HG03342 (cell line): ENCODE measurements around the gene ADAMTS12.

Experiments
- ATAC-seq: cut with Tn5 transposase; IDR thresholded peaks from one replicate; pipeline ENCODE4 v1.9.1; 2021; ENCODE audit warnings: mild to moderate bottlenecking, moderate library complexity; ENCODE audit not compliant: unreplicated experiment

Gene ADAMTS12

DNA sequence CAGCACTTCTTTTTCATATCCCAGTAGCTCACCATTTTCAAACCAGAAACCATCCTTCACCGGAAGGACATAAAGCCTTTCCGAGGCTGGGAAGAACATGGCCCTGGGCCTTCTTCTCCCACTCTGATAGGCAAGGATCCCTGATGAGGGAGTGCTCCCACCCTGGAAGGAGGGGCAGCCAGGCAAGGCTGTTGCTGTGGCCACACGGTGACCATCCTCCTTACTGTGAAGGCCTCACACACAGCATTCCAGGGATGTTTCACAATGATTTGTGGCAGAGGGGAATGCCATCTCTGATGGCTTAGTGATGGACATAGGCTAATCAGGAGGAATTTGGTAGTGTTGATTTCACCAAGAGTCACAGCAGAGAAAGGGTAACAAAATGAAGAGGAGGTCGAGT lies 130.7 kb downstream of the ADAMTS12 start:
- ATAC-seq, result no peak

DNA sequence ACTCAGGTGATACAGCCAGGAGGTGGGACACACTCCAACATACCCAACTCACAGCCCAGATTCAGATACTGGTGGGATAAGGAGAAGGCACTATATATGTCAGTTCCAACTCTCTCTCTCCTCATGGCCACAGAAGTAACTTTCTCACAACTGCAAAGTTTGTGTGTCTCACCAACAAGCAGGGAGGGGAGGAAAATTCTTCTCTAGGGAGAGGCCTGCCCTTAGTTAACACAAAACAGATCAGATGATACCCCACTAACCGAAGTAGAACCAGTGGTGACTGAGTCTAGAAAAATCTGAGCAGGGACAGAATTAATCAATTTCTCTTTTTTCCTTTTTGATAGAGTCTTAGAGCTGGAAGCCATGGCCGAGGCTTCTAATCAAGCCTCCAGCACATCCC lies 133.1 kb downstream of the ADAMTS12 start:
- ATAC-seq, result no peak

DNA sequence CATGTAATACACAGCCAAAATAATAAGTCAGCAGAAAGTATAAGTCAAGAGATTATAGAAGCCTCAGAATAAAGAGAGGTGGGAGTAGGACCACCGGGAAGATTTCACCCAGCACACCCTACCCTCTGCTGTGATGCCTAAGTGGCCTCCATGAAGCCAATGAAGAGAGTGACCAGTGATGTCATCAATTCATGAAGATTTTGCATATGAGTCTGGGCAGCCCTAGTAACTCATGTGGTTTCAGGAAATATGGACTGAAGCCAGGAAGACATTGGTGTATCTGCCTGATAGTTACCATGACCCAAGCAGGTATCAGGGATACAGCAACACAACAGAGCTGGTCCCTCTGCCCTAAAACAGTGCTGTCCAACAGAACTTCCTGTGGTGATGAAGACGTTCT lies 135.3 kb downstream of the ADAMTS12 start:
- ATAC-seq, result no peak

DNA sequence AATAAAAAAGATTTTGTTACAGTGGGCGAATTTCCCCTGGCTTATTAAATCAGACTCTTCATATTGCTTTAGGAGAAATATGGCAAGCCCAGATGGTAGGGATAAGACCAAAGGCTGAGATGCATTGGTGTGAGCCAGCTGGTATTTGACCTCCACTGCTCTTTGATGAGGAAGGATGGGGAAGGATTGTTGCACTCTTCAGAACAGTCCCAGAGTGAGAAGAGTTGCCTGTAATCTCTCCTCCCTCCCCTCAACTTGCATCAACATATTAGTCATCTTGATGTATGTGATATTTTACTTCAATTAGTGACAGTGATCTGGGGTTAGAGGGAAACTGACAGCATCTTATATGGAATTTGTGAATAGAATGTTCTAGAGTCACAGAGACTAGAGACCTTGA lies 136.6 kb downstream of the ADAMTS12 start:
- no peak for ATAC-seq

DNA sequence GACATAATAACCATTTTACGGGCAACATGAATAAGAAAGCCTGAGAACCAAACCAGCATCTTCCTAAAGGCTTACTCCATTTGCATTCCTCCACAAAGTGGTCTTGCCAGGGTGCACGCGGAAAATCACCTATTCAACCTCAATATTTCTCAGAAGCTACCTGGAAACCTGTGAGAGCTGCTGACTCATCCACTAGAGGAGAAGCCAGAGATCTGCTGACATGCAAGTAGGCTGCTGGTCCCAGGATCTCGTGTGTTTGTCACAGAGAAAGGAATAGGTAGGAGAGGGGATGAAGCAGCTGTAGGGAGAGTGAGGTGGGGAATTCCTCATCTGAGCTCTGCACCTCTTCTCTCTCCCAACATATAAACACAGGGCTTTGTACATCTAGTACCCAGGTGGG lies 138.1 kb downstream of the ADAMTS12 start:
- no peak for ATAC-seq

DNA sequence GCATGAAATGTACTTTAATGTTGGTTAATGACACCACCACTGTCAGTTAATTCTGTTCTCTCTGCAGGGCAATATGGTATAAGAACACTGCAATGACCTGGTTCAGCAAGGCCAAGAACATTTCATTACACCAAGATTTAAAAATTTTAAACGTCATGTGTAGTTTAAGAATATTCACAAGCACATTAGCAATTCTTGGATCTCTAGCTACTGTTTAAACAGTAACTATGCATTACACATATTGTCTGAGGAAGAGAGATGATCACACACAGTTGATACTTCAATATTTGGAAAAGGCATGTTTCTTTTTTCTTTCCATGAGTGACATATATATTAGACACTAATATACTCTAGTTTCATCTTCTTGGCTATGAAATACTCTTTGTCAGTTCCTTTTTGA lies 143.0 kb downstream of the ADAMTS12 start:
- no peak for ATAC-seq

DNA sequence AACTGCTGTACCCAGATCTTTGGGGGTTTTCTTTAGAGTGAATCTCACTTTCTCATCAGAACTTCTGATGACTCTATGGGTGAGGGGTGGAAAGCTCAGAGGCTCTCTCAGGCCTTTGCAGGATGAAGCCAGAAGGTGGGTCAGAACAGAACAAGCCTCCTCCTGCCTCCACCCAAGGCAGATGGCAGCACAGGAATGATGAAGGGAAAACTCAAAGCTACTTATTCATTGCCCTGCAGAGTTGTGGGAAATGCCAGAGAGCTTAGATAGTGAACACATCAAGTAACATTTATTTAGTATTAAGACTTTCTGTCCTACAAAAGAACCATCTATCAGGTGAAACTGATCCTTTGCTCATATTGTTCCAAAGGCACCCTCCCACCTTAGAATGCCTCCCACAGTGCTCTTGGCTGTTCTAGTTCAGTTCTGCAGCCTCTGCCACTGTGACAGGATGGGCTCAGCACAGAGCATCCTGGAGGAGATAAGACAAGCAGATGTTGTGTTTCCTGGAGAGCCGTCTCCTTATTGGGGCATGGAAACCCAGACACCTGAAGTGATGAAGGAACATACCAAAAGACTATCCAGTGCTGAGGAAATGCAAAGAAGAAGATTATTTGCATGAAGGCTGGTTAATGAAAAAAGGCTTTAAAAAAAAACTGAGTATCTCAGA lies 146.6 kb downstream of the ADAMTS12 start:
- no peak for ATAC-seq

DNA sequence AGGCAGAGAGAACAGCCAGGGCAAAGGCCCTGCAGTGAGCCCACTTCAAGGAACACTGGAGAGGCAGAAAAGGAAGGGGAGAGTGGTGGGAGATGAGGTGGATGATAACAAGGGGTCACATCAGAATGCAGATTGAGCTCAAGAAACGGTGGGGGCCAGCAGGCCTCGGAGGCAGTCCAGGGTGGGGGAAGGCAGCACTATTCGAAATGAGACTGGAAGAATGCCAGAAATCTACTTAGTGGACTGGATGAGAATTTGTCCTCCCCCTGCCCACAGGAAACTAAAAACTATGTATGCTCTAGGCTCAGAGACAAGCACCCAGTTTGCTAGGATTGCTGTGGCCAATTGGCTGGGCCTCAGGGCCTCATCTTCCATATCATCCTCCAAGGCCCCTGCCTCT lies 148.7 kb downstream of the ADAMTS12 start:
- no peak for ATAC-seq

DNA sequence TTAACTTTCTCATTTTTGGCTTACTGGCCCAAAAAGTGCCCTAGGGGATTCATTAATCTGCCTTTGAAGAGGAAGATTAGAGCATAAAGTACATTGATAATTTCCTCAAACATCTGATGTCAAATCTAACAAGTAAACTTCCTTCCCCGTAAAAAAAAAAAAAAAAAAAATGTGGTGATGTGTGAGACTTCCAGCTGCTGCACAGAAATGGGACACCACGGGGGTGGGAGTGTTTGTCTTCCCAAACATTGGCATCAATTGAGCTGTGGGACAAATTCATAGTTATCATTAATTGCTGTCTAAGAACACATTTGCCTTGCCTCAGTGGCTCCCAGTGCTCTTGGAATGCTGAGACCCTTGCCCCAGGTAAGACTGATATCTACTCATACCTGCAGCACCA lies 149.6 kb downstream of the ADAMTS12 start:
- ATAC-seq, result no peak

DNA sequence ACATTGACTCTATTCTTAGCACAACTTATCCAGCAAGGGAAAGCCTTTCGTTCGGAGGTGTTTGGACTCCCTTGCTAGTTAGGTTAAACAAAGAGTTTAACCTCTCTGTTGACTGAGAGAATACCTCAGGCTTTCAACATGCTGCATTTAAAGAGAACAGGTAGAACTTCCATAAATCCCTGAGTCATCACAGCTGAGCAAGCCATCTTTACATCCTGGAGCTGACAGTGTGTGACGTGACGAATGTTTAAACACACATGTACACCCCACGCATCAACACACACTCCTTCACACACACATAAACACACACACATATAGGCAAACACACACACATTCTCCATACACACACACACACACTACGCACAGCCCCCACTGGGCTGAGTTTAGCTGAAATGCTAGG lies 152.8 kb downstream of the ADAMTS12 start:
- no peak for ATAC-seq

DNA sequence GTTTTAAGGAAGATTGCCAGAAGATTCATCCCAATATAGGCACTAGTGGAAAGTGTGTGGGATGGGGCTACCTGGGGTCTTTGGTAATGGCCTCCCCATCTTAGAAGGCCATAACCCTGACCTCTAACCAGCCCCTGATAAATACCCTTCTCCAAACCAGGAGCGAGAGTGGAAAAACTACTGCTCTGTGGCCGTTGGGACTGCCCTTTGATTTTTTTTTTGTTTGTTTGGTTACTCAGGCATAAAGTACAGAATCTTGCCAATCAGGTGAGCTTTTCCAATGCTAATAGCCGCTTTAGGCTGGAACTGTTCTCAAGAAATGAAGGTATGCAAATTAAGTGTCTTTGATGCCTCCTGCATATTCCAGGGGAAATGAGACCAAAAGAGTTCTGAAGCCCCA lies 153.7 kb downstream of the ADAMTS12 start:
- no peak for ATAC-seq

DNA sequence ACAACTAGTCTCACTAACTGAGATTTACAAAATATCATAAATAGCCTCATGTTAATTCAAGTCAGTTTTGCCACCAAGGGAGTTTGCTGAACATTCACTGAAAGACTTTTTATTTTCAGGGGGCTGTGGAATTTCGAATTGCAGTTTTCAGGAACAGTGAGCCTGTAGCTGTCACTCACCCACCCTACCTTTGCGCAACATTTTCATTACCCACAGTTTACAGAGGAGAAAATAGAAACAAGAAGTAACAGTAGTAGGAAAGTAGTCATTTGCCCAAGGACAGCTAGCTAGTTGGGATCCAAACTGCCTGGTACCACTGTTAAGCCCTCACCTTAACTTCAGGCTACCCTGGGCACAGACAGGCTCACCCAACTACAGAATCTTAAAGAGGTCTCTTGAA lies 154.1 kb downstream of the ADAMTS12 start:
- ATAC-seq, result no peak

DNA sequence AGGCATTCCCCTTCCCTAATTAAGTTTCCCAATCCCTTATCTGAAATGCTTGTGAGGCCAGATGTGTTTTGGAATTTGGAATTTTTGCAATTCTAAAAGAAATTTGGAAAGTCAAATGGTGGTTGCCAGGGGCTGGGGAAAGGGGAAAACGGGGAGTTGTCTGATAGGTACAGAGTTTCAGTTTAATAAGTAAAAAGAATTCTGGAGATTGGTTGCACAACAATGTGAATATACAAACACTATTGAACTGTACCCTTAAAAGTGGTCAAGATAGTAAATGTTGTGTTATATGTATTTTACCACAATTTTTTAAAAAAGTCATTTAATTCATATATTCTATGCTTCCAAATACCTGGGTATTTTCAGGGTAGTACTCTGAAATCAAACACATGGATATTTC lies 154.5 kb downstream of the ADAMTS12 start:
- ATAC-seq, result no peak

DNA sequence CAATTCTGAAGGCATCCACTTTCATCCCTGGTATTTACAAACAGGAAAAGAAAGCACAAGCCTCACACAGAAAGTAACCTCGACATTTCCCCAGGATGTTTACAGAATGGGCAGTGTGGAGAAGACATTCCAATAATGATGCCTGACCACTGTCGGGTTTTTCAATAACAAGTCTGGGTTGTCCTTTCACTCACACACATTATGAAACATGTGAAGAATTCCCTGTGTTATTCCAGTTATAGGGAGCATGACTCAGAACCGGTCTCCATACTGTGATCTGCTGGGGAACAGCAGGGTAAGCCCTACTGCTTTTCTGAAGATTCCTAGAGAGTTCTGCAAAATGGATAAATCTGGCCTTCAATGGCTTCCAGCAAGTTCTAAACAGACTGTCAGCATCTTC lies 155.3 kb downstream of the ADAMTS12 start:
- no peak for ATAC-seq

DNA sequence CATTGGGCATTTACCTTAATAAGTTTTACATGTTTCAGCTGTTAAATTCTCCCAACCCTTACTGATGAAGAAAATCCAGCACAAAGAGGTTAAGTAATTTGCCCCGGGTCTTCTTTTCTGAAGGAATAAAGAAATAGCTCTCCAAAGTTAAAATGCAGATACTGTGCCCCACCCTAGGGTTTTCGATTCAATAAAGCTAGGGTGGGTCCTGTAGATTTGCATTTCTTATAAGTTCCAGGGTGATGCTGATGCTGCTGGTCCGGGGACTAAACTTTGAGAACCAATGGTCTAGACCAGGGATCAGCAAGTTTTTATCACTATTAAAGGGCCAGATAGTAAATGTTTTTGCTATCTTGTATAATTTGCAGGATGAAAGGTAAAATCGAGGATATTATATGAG lies 156.7 kb downstream of the ADAMTS12 start:
- ATAC-seq, result no peak

DNA sequence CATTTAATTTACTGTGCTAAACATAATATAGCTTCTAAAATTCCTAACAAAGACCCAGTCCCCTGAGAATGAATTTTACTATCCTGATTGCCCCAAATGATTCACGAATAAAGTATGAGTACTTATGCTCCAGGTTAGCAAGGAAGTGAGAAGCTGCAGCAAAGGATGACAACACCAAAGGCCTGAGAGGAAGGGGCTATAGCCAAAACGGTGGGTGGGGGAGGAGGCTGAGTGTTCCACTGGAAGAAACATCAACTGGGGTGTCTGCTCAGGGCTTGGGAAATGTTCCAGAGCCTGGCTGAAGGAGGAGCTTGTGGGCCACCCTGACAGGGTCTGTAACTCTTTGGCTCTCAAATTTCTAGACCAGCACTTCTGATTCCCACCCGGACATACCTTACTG lies 157.3 kb downstream of the ADAMTS12 start:
- no peak for ATAC-seq

DNA sequence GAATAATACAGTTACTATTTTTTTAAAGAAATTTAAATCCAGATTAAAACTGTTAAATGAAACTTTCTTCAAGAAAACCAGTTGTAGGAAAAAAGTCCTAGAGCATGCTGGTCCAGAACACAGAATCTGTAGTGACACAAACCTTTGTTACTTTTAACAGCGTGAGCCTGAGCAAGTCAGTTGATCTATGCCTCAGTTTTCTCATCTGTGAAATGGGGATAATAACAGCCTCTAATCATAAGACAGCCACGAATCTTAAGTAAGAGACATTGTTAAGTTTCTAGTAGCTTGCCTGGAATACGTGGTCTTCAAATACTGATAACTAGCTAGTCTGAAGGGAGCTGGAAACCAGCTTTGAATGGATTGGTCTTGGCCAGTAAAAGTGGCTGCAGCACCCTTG lies 158.6 kb downstream of the ADAMTS12 start:
- ATAC-seq, result no peak

DNA sequence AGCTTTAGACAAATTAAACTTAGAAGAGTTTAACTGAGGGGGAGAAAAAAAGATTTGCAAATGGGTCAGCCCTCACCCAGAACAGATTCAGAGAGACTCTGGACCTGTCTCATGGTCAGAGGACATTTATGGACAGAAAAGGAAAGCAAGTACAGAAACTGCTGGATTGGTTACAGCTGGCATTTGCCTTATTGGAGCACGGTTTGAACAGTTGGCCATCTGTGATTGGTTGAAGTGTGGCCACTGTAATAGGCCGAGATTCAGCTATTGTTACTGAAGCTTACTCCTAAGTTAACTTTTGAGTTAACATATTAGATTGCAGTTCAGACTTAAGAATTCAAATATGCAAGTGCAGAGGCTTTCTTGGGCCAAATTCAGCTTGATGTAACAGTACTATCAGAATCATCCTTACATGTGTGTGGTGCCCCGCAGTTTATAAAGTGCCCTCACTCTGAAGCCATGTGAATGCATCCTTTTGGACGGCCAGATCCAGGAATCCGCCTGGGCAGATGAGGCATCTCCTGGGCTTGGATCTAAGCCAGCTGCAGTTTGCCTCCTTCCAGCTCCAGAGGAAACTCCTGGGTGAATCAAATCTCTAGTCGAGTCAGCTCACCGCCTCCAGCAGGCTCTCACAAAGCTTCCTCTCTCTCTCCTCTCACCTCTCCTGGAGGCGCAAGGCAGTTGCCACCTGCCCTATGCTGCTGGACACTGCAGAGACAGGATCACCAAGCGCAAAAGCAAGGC lies 165.2 kb downstream of the ADAMTS12 start:
- no peak for ATAC-seq

DNA sequence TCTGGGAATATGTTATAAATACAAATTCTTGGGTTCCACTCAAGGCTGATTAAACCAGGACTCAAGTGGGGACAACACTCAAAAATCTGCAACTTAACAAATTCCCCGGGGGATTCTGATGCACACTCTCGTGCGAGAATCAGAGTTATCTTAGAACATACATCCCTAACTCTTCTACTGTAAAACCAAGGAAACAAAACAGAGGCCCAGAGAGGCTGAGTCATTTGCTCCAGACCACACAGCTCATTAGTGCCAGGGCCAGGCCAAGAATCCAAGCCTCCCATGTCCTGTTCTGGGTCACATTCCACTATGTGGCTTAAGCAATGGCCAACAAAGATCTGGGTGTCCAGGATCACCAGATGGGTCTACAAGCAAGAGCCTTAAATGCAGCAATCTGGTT lies 166.0 kb downstream of the ADAMTS12 start:
- no peak for ATAC-seq

DNA sequence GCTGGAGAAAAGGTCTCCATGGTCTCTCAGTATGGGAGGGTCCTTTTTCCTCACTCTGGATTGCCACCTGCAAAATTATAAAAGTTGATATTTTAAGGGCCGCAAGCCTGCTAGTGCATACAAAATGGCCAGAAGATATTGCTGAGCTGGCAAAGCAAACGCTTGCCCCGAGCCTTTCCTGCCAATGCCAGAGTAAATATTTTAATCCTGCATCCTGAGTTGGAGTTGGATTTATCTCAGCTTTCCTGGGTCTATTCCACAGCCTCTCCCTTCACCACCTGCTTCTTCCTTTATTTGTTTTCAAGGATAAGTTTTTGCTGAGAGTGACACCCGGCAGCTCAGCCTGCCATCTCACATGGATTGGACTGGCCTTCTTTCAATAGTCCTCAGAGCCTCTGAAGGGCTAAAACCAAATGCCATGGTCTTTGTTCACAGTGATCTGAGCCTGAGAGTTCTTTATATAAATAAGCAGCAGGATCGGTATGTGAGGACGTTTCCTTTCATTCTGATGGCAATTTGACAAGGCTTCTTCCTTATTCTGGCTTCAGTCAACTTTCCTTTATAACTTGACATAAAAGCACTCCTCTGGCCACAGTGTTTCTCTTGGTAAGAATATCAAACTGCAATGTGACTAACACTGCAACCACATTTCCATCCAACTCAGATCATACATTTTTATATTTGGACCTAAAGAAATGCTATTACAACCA lies 170.1 kb downstream of the ADAMTS12 start:
- no peak for ATAC-seq

DNA sequence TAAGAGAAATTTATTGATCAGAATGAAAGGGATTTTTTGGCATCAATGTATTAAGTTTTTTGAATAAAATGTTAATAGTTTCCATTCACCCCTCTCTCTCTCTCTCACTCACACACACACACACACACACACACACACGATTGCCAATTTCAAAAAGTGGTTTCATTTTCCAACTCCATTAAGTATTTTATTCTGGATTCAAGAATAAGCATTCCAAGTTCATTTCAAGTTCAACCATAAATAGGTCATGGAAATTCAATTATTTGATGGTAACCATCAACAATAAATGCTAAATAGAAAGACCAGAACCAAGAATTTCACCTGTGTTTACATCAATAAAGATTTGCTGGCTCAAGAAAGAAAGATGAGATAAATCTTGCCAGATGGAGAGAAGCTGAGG lies 171.6 kb downstream of the ADAMTS12 start:
- ATAC-seq, result no peak

DNA sequence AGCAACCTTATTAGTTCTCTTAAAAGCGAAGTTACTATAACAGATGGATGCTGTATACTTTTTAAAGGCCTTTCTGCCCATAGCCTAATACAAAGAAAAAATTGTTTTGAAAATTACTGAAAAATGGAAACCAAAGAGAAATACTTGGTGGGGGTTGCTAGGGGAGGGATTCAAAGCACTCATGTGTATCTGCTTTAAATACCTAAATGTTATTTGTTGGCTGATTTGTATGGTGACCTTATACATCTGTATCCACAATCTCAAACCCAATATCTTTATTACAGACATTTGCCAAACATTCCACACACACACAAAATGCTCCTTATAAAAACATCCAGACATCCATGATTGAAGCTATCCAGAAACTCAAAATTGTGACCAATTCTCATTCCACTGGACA lies 172.0 kb downstream of the ADAMTS12 start:
- no peak for ATAC-seq
